Transverse colon (tissue), 4 donors: ENCODE data around the gene CDC14A.

ENCODE experiments used
- EP300 ChIP-seq: sonication (generic); formaldehyde crosslinking; IDR thresholded peaks from one replicate; pipeline ENCODE4 v1.6.1; 2017; ENCODE audit warnings: antibody characterized with exemption, low read depth
- POLR2A ChIP-seq: fragments of 450-650 bp; IDR thresholded peaks from one replicate; pipeline ENCODE4 v1.6.1; 2016; ENCODE audit warnings: antibody characterized with exemption, mild to moderate bottlenecking, moderate library complexity
- POLR2AphosphoS5 ChIP-seq, 3 donors: sonication (generic); formaldehyde crosslinking; IDR thresholded peaks; one replicate each; pipeline ENCODE4 v1.6.1; 2016; ENCODE audit warnings: antibody characterized with exemption in 3 of 3
- TF ChIP-seq, protein P1 (sequence below), 5 experiments: fragments of 200-600 bp in 3 of 5; fragments of 450-650 bp in 2 of 5; sonication (generic) in 3 of 5; IDR thresholded peaks; 1 replicate in 2 of 5; 2 replicates in 3 of 5; pipeline ENCODE4 v1.5.1; 2016 to 2017; ENCODE audit warnings: antibody characterized with exemption in 5 of 5, inconsistent platforms in 3 of 5, mild to moderate bottlenecking in 2 of 5, moderate library complexity in 1 of 5

DNA sequence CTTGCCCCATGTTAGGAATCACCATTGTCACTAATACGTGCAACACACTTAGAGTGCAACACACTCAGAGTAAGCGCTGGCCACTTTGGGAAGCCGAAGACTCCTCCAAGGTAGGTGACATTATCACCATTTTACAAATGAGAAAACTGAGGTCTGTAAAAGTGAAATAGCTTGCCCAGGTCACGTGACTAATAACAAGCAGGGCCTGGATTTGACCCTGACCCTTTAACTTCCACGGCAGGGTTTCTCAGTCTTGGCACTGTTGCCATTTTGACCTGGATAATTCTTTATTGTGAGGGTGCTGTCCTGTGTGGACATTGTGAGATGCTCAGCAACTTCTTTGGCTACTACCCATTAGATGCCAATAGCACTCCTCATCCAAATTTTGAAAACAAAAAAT lies 177.8 kb downstream of the CDC14A start:
- TF ChIP-seq POLR2AphosphoS5 (IDR thresholded peaks at IDR 0.05) (no peak), POLR2A (no peak), EP300 (no peak)
- TF ChIP-seq, protein P1, sequence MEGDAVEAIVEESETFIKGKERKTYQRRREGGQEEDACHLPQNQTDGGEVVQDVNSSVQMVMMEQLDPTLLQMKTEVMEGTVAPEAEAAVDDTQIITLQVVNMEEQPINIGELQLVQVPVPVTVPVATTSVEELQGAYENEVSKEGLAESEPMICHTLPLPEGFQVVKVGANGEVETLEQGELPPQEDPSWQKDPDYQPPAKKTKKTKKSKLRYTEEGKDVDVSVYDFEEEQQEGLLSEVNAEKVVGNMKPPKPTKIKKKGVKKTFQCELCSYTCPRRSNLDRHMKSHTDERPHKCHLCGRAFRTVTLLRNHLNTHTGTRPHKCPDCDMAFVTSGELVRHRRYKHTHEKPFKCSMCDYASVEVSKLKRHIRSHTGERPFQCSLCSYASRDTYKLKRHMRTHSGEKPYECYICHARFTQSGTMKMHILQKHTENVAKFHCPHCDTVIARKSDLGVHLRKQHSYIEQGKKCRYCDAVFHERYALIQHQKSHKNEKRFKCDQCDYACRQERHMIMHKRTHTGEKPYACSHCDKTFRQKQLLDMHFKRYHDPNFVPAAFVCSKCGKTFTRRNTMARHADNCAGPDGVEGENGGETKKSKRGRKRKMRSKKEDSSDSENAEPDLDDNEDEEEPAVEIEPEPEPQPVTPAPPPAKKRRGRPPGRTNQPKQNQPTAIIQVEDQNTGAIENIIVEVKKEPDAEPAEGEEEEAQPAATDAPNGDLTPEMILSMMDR (IDR thresholded peaks at IDR 0.05) = no peak
